WERI-Rb-1 (cell line): Measurements from ENCODE around the gene ELL2.

Source experiments
- DNase-seq: peaks from one replicate; pipeline ENCODE4 v3.0.0-alpha.2; 2020
- H3K27ac ChIP-seq: fragments of 250-450 bp; sonication (Bioruptor Pico); 2 replicates; pipeline ENCODE4 v1.5.1; 2020; ENCODE audit warnings: mild to moderate bottlenecking, moderate library complexity
- H3K27me3 ChIP-seq: fragments of 250-450 bp; sonication (Bioruptor Pico); 2 replicates; pipeline ENCODE4 v1.5.1; 2021; ENCODE audit warnings: mild to moderate bottlenecking, low read depth, moderate library complexity; ENCODE audit not compliant: insufficient read depth, severe bottlenecking
- H3K36me3 ChIP-seq: fragments of 250-450 bp; sonication (Bioruptor Pico); 2 replicates; pipeline ENCODE4 v1.5.1; 2020; ENCODE audit warnings: mild to moderate bottlenecking, moderate library complexity
- H3K4me3 ChIP-seq: 2 replicates; pipeline ENCODE4 v1.5.1; 2011; ENCODE audit warnings: low read depth, mild to moderate bottlenecking, control low read depth, low read length
- H3K9me3 ChIP-seq: fragments of 250-450 bp; sonication (Bioruptor Pico); 2 replicates; pipeline ENCODE4 v1.5.1; 2021; ENCODE audit warnings: mild to moderate bottlenecking, moderate library complexity; ENCODE audit not compliant: severe bottlenecking
- TF ChIP-seq, protein P1 (sequence below): IDR thresholded peaks from 2 replicates; pipeline ENCODE4 v1.5.1; 2011; ENCODE audit warnings: low read depth, mild to moderate bottlenecking, control low read depth, inconsistent platforms, low read length

Gene ELL2

DNA sequence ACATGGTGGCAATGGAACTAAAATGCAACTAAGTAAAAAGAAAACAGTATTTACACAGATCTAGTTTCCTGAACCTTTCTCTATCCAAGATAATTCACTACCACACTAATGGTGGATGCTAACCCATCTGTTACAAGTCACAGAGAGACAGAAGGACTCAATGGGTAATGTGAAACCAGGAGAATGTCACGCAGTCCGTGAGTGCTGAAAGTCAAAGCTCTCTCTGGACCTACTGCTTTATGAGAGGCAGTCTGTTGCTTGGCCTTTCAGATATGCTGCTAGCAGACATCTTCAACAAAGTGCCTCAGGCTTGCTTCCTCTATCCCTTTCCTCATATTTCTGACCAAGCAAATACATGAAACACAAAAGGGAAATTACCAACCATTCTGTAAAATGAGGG lies 70.2 kb downstream of the ELL2 start:
- DNase-seq = no peak
- H3K27ac ChIP-seq = no peak overlapping the region
- TF ChIP-seq, protein P1, sequence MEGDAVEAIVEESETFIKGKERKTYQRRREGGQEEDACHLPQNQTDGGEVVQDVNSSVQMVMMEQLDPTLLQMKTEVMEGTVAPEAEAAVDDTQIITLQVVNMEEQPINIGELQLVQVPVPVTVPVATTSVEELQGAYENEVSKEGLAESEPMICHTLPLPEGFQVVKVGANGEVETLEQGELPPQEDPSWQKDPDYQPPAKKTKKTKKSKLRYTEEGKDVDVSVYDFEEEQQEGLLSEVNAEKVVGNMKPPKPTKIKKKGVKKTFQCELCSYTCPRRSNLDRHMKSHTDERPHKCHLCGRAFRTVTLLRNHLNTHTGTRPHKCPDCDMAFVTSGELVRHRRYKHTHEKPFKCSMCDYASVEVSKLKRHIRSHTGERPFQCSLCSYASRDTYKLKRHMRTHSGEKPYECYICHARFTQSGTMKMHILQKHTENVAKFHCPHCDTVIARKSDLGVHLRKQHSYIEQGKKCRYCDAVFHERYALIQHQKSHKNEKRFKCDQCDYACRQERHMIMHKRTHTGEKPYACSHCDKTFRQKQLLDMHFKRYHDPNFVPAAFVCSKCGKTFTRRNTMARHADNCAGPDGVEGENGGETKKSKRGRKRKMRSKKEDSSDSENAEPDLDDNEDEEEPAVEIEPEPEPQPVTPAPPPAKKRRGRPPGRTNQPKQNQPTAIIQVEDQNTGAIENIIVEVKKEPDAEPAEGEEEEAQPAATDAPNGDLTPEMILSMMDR = no peak
- no peaks in the 10 kb centered on the region for H3K36me3 ChIP-seq
- no peak overlapping the region for H3K4me3 ChIP-seq
- no peaks in the 10 kb centered on the region for H3K9me3 ChIP-seq
- H3K27me3 ChIP-seq = no peaks in the 10 kb centered on the region

DNA sequence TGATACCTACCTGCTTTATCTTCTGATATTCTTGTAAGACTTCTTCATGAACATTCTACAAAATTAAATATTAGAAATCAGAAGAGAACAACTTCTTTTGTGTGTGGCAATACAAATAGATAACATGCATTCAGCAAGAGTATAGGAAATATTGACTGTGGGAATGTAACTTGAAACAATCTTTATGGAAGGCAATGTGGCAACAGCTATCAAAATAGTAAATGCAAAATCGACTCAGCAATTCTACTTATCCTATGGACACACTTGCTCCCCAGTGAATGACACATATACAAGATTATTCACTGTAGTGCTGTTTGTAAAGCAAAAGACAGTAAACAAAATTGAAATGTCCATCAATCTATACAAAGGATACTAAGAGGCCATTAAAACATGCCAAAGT lies 72.6 kb downstream of the ELL2 start:
- no peak overlapping the region for H3K4me3 ChIP-seq
- no peaks in the 10 kb centered on the region for H3K36me3 ChIP-seq
- H3K27me3 ChIP-seq = no peaks in the 10 kb centered on the region
- no peaks in the 10 kb centered on the region for H3K9me3 ChIP-seq
- H3K27ac ChIP-seq = no peak overlapping the region
- no peak for DNase-seq
- TF ChIP-seq, protein P1 = no peak

DNA sequence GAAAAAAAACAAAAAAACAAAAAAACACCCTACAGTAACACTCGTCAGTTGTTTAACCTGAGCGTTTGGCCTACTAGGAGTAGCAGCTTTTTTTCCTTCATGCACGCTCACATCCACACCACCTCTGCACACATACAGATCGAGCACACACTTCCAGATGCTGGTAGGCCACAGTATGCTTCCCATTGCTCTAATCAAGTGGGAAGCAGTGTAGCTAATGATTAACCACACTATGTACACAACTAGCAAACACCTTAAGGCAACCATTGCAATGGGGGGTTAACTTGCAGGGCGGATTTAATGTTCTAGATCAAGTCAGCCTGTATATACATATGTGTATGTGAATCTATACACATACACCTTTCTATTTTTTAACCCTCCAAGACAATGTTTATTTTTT lies 73.7 kb downstream of the ELL2 start:
- TF ChIP-seq, protein P1 = no peak
- Histone ChIP-seq H3K27ac (no peak overlapping the region), H3K4me3 (no peak overlapping the region), H3K27me3 (no peaks in the 10 kb centered on the region), H3K36me3 (no peaks in the 10 kb centered on the region), H3K9me3 (no peaks in the 10 kb centered on the region)
- no peak for DNase-seq

DNA sequence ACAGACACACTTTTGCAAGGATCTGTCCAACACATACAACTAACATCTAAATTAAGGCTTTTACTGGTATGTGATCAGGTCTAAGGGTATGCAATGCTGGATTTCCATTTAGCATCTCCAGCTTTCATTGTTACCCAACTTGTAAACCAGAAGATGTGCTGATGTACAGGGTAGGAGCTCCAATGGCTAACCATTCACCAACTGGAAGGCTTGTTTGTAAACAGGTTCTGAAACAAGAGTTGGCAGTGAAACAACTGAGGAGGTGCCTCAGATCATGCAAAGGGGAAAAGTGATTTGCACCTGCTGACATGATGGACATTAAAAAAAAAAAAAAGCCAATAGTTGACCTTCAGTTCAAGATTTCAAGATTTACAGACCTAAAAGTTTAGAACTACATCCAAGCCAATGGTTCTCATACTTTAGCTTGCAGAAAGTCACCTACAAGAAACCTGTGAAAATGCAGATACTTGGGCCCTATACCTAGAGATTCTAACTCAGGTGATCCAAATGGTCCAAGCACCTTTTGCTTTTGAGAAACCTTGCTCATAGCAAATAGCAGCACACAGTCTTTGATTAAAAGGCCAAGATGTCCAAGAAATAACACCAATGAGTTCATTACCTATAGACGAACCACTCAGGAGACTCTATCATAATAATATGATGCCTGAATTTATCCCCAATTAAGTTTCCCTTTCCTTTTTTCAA lies 75.2 kb downstream of the ELL2 start:
- no peaks in the 10 kb centered on the region for H3K36me3 ChIP-seq

DNA sequence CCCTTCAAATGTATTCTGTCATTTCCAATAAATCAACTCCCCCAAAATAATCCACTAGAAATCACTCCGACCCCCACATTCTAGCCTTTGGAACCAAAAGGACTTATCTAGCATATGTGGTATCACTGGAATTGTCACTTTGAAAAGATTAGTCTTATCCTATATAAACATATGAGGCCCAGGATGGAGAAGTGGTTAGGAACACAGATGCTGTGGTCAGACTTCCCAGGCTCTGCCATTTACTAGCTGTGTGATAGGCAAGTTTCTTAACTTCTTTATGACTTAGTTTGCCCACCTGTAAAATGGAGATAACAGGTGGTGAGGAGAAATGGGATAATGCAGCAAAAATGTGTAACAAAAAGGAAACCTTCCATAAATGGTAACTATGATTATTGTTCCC lies 77.1 kb downstream of the ELL2 start:
- TF ChIP-seq, protein P1 = no peak
- H3K36me3 ChIP-seq = no peaks in the 10 kb centered on the region
- DNase-seq = no peak
- H3K27ac ChIP-seq = no peak overlapping the region
- no peak overlapping the region for H3K4me3 ChIP-seq
- no peaks in the 10 kb centered on the region for H3K27me3 ChIP-seq
- no peaks in the 10 kb centered on the region for H3K9me3 ChIP-seq

More for the DNA sequence above, 75.2 kb downstream of the ELL2 start:
- TF ChIP-seq, protein P1 = no peak
- no peak for DNase-seq
- H3K27me3 ChIP-seq = no peaks in the 10 kb centered on the region
- H3K4me3 ChIP-seq = no peak overlapping the region
- H3K9me3 ChIP-seq = no peaks in the 10 kb centered on the region
- no peak overlapping the region for H3K27ac ChIP-seq

DNA sequence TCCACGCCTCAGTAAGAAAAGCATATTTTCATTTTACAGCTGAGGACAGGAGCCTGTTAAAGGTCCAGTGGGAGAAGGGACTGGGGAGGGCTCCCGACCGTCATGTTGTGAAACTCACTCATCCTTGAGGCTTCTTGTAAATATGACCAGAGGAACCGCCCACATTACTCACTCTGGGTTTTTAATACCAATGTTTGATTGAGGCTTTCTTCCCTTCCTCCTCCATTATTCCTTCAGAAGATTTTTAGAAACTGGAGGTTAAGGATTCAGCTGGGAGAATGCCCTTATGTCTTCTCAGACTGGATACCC lies 77.7 kb downstream of the ELL2 start:
- H3K27me3 ChIP-seq = no peaks in the 10 kb centered on the region
- TF ChIP-seq, protein P1 = no peak
- H3K27ac ChIP-seq = no peak overlapping the region
- H3K36me3 ChIP-seq = no peaks in the 10 kb centered on the region
- H3K9me3 ChIP-seq = no peaks in the 10 kb centered on the region
- H3K4me3 ChIP-seq = no peak overlapping the region
- no peak for DNase-seq
